ENCODE results near the gene OR2F1.

The OR2F1 gene

GRCh38 chr7:143953421-143953820 lies 1.2 kb upstream of the OR2F1 start:
- no peak for FAIRE-seq

GRCh38 chr7:143954135-143954534 lies 509 bp upstream of the OR2F1 start:
- no peak for FAIRE-seq
- no peak for DNase-seq (ENCODE audit: insufficient read length, low spot score)

More at GRCh38 chr7:143953421-143953820, 1.2 kb upstream of the OR2F1 start:
- DNase-seq (ENCODE audit: insufficient read length, low spot score) = no peak

- FAIRE-seq = no peak
- no peak for DNase-seq (ENCODE audit: insufficient read length, low spot score)
These were observed 4.1 kb downstream of the OR2F1 start for GRCh38 chr7:143958781-143959180.

- DNase-seq (ENCODE audit: insufficient read length, low spot score) (no peak), FAIRE-seq (no peak)
These were observed 6.4 kb downstream of the OR2F1 start for GRCh38 chr7:143960813-143961610.

- DNase-seq (ENCODE audit: insufficient read length, low spot score) (no peak), FAIRE-seq (no peak)
These were observed 10.6 kb downstream of the OR2F1 start for GRCh38 chr7:143965280-143965679.

GRCh38 chr7:143967398-143967797 lies 12.8 kb downstream of the OR2F1 start:
- FAIRE-seq (no peak), DNase-seq (ENCODE audit: insufficient read length, low spot score) (no peak)

- DNase-seq (ENCODE audit: insufficient read length, low spot score) = no peak
- FAIRE-seq = no peak
These were observed 19.3 kb downstream of the OR2F1 start for GRCh38 chr7:143973870-143974416.

GRCh38 chr7:143974459-143974858 lies 19.8 kb downstream of the OR2F1 start:
- no peak for DNase-seq (ENCODE audit: insufficient read length, low spot score)
- no peak for FAIRE-seq

- no peak for FAIRE-seq
- no peak for DNase-seq (ENCODE audit: insufficient read length, low spot score)
These were observed 21.0 kb downstream of the OR2F1 start for GRCh38 chr7:143975617-143976016.

GRCh38 chr7:143978585-143978984 lies 23.9 kb downstream of the OR2F1 start:
- FAIRE-seq = no peak
- no peak for DNase-seq (ENCODE audit: insufficient read length, low spot score)

GRCh38 chr7:143979359-143979758 lies 24.7 kb downstream of the OR2F1 start:
- no peak for FAIRE-seq

GRCh38 chr7:143979998-143980397 lies 25.4 kb downstream of the OR2F1 start:
- DNase-seq (ENCODE audit: insufficient read length, low spot score) (no peak), FAIRE-seq (no peak)

More at GRCh38 chr7:143979359-143979758, 24.7 kb downstream of the OR2F1 start:
- no peak for DNase-seq (ENCODE audit: insufficient read length, low spot score)

- no peak for DNase-seq (ENCODE audit: insufficient read length, low spot score)
- no peak for FAIRE-seq
These were observed 26.3 kb downstream of the OR2F1 start for GRCh38 chr7:143980746-143981510.

GRCh38 chr7:143983960-143984359 lies 29.3 kb downstream of the OR2F1 start:
- no peak for DNase-seq (ENCODE audit: insufficient read length, low spot score)
- FAIRE-seq = no peak

GRCh38 chr7:143987513-143987912 lies 32.9 kb downstream of the OR2F1 start:
- DNase-seq (ENCODE audit: insufficient read length, low spot score) (no peak), FAIRE-seq (no peak)

GRCh38 chr7:143988976-143989745 lies 34.5 kb downstream of the OR2F1 start:
- DNase-seq (ENCODE audit: insufficient read length, low spot score) (no peak), FAIRE-seq (no peak)

- DNase-seq (ENCODE audit: insufficient read length, low spot score) (no peak), FAIRE-seq (no peak)
These were observed 38.0 kb downstream of the OR2F1 start for GRCh38 chr7:143992670-143993069.

GRCh38 chr7:143993924-143994323 lies 39.3 kb downstream of the OR2F1 start:
- FAIRE-seq (no peak), DNase-seq (ENCODE audit: insufficient read length, low spot score) (no peak)

- FAIRE-seq (no peak), DNase-seq (ENCODE audit: insufficient read length, low spot score) (no peak)
These were observed 45.4 kb downstream of the OR2F1 start, which contains the start of gene OR6B1 for GRCh38 chr7:144000020-144000419. Gene OR6B1, plus strand, starts transcription at chr7:144000320. Its CDS starts 3,677 bp downstream, at chr7:144003997.

- DNase-seq (ENCODE audit: insufficient read length, low spot score) (no peak), FAIRE-seq (no peak)
These were observed 46.9 kb downstream of the OR2F1 start for GRCh38 chr7:144001543-144001942.

GRCh38 chr7:144004703-144005102 lies 50.1 kb downstream of the OR2F1 start:
- no peak for DNase-seq (ENCODE audit: insufficient read length, low spot score)
- no peak for FAIRE-seq

Measured in GM19239 (cell line).